PFSK-1 (cell line): ENCODE results near the gene ARID5A.

ENCODE experiments used
- FOXP2 ChIP-seq: optimal IDR thresholded peaks from 2 replicates; pipeline ENCODE3; 2011; ENCODE audit warnings: borderline replicate concordance, control low read depth, inconsistent platforms; ENCODE audit not compliant: insufficient read depth; ENCODE audit errors: extremely low read length, extremely low read depth
- POLR2AphosphoS5 ChIP-seq: IDR thresholded peaks from 2 replicates; pipeline ENCODE4 v1.6.1; 2012; ENCODE audit warnings: low read depth, mild to moderate bottlenecking, control low read depth, low read length, moderate library complexity
- SIN3A ChIP-seq: IDR thresholded peaks from 2 replicates; pipeline ENCODE4 v1.6.1; 2012; ENCODE audit warnings: mild to moderate bottlenecking, low read length, moderate library complexity, borderline replicate concordance; ENCODE audit not compliant: insufficient read depth
- TAF1 ChIP-seq: IDR thresholded peaks from 2 replicates; pipeline ENCODE4 v1.6.1; 2012; ENCODE audit warnings: low read length, control low read depth, borderline replicate concordance; ENCODE audit not compliant: insufficient read depth
- TF ChIP-seq, protein P1 (sequence below), 2 experiments: IDR thresholded peaks; 2 replicates each; pipeline versions ENCODE4 v1.6.1 to v1.8.0; 2011 to 2012; ENCODE audit warnings: low read depth in 2 of 2, low read length in 2 of 2, control low read depth in 1 of 2, inconsistent platforms in 1 of 2, mild to moderate bottlenecking in 1 of 2, moderate library complexity in 1 of 2; ENCODE audit not compliant: insufficient read depth in 1 of 2

The ARID5A gene

DNA sequence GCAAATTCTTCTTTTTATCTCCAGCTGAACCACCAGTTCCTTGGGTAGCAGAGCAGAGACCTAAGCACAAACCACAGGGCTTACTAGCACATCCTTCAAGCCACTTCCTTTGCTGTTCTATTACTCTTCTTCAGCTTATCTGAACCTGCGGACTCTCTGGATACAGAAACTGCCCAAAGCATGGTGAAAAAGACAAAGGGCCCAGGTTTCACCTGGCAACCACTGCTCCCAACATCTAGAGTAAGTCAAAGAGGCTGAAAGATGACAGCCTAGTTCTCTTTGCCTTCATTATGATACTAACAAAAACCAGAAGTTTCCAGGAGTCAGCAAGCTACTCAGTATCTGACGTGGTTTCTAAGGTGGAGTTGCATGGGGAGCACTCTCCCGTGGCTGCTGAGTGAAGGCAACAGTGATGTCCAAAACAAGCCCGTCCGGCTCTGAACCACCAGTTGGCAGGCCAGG, 58.2 kb downstream of the ARID5A start:
- no peak for TF ChIP-seq SIN3A
- TF ChIP-seq FOXP2, result no peak
- TF ChIP-seq, protein P1, sequence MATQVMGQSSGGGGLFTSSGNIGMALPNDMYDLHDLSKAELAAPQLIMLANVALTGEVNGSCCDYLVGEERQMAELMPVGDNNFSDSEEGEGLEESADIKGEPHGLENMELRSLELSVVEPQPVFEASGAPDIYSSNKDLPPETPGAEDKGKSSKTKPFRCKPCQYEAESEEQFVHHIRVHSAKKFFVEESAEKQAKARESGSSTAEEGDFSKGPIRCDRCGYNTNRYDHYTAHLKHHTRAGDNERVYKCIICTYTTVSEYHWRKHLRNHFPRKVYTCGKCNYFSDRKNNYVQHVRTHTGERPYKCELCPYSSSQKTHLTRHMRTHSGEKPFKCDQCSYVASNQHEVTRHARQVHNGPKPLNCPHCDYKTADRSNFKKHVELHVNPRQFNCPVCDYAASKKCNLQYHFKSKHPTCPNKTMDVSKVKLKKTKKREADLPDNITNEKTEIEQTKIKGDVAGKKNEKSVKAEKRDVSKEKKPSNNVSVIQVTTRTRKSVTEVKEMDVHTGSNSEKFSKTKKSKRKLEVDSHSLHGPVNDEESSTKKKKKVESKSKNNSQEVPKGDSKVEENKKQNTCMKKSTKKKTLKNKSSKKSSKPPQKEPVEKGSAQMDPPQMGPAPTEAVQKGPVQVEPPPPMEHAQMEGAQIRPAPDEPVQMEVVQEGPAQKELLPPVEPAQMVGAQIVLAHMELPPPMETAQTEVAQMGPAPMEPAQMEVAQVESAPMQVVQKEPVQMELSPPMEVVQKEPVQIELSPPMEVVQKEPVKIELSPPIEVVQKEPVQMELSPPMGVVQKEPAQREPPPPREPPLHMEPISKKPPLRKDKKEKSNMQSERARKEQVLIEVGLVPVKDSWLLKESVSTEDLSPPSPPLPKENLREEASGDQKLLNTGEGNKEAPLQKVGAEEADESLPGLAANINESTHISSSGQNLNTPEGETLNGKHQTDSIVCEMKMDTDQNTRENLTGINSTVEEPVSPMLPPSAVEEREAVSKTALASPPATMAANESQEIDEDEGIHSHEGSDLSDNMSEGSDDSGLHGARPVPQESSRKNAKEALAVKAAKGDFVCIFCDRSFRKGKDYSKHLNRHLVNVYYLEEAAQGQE (IDR thresholded peaks at IDR 0.05; ENCODE audit: insufficient read depth in 1 of 2, low read depth in 2 of 2, low read length in 2 of 2), result no peak
- no peak for TF ChIP-seq TAF1
- TF ChIP-seq POLR2AphosphoS5, result no peak

DNA sequence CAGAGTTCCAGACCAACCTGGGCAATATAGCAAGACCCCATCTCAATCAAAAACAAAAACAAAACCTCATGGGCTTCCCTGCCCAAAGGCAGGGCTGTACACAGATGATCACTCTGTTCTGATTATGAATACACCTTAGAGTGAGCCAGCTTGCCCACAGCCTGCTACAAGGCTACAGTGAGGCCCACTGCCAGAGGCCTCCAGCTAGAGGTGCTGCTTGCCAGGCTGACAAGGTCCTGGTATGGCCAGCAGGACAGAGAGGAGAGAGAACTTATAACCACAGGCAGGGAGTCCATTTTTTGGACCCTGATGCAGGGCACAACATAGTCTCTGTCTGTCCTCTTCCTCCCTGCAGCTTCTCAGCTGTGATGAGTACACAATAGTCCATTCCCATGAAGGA, 60.0 kb downstream of the ARID5A start:
- TF ChIP-seq SIN3A, result no peak
- no peak for TF ChIP-seq POLR2AphosphoS5
- no peak for TF ChIP-seq FOXP2
- TF ChIP-seq, protein P1 (IDR thresholded peaks at IDR 0.05; ENCODE audit: insufficient read depth in 1 of 2, low read depth in 2 of 2, low read length in 2 of 2), result no peak
- no peak for TF ChIP-seq TAF1

DNA sequence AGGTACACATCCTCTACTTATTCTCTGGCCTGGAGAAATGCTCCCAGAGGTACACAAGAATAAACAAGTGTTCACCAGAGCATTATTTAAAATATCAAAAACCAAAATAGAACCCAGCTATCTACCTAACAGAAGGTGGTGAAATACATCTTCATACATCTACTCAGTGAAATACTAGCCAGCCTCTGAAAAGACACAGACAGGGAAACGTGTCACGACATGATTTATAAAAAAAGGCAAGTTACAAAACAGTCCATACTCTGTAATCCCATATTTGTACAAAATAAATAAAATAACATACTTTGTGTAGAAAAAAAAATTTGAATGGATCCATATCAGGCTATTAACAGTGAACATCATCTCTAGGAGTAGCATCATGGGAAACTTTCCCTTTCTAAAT, 63.4 kb downstream of the ARID5A start:
- no peak for TF ChIP-seq TAF1
- TF ChIP-seq, protein P1 (IDR thresholded peaks at IDR 0.05; ENCODE audit: insufficient read depth in 1 of 2, low read depth in 2 of 2, low read length in 2 of 2), result no peak
- no peak for TF ChIP-seq FOXP2
- TF ChIP-seq SIN3A, result no peak
- TF ChIP-seq POLR2AphosphoS5, result no peak

DNA sequence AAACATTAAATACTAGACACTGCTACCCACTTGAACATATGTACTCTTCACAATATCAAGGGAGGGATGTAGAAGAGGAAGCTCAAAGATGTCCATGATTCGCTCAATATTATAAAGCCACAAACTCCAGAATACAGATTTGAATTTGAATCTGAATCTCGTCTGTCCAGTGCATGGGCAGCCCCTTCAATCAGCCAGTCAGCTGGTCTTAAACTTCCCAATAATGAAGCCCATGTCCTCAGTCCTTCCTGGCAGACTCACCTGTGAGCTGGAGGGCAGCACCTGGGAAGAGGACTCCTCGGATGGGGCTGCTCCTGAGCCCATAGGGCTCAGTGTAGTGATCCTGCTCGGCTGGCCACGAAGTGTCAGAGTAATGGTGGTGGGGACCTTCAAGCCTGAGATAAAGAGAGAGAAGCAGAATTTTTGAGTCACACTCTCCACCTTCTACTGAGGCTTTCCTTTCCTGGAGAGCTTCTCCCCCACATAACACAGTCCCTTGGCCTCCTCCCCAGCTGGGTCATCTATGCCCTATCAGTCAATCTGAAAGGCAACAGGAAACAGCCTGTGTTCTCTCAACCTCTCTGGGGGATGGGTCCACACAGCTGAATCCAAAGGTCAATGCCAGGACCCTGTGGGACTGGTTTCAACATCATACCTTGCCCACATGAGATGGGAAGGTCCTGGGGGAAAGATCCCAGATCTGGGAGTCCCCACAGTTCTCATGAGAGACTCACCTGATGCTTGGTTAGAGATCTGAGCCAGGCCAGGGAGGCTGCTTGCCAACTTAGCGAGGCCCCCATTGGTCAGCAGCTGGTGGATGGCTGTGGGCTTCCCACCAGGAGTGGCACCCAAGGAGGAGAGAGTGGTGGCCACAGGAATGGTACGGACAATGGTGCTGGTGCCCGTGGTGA, 65.1 kb downstream of the ARID5A start:
- TF ChIP-seq FOXP2 (no peak), POLR2AphosphoS5 (no peak), SIN3A (no peak), TAF1 (no peak)
- TF ChIP-seq, protein P1 (IDR thresholded peaks at IDR 0.05; ENCODE audit: insufficient read depth in 1 of 2, low read depth in 2 of 2, low read length in 2 of 2), result no peak
